Measurements from ENCODE around the gene AFAP1L2.
A peak's percentile ranks its signal among the peaks of the same experiment; 100 is the strongest.

Gene AFAP1L2

DNA sequence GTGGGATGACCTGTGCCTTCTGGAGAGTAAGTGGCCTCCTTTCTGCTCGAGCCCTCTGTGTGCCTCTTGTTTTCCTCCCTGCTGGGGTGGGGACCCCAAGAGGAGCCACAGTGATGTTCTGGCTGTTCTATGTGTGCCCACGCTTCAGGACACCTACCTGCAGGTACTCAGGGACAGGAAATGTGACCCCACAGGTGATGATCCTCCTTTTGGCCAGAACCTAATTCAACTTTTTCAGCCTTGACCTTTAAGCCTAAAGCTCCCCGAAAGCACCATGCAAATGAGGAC is 95.0 kb downstream of the AFAP1L2 start:
- TF ChIP-seq FOXM1 (IDR thresholded peaks at IDR 0.05; ENCODE audit: borderline replicate concordance, low read depth): no peak
- no peak for TF ChIP-seq TEAD4 (IDR thresholded peaks at IDR 0.05)
- no peak for TF ChIP-seq EGR1 (IDR thresholded peaks at IDR 0.05)
- no peak for TF ChIP-seq EP300 (IDR thresholded peaks at IDR 0.05; ENCODE audit: borderline replicate concordance)
- TF ChIP-seq TAF1 (IDR thresholded peaks at IDR 0.05; ENCODE audit: low read depth): no peak

GRCh38 chr10:114308531-114309363 is 95.6 kb downstream of the AFAP1L2 start:
- TF ChIP-seq CEBPB (IDR thresholded peaks at IDR 0.05) (no peak), REST (IDR thresholded peaks at IDR 0.05; ENCODE audit: low read depth) (no peak), RAD21 (IDR thresholded peaks at IDR 0.05; ENCODE audit: low read depth) (no peak), NFIC (IDR thresholded peaks at IDR 0.05) (peak; percentile 66; the same call in 1 of the 2 replicates), MAX (IDR thresholded peaks at IDR 0.05) (0 out of 2 replicates have a peak, but pooled peaks have one; percentile 35), ZBTB7A (IDR thresholded peaks at IDR 0.05; ENCODE audit: low read depth) (no peak), YY1 (IDR thresholded peaks at IDR 0.05; ENCODE audit: low read depth) (no peak), CREB1 (IDR thresholded peaks at IDR 0.05; ENCODE audit: low read depth) (no peak), TAF1 (IDR thresholded peaks at IDR 0.05; ENCODE audit: low read depth) (0 out of 2 replicates have a peak, but pooled peaks have one; percentile 28), TEAD4 (IDR thresholded peaks at IDR 0.05) (no peak), FOXM1 (IDR thresholded peaks at IDR 0.05; ENCODE audit: borderline replicate concordance, low read depth) (no peak), EP300 (IDR thresholded peaks at IDR 0.05; ENCODE audit: borderline replicate concordance) (no peak; the same call in 1 of the 2 replicates), TCF12 (IDR thresholded peaks at IDR 0.05; ENCODE audit: low read depth) (no peak), EGR1 (IDR thresholded peaks at IDR 0.05) (no peak)
- TF ChIP-seq, protein P1, sequence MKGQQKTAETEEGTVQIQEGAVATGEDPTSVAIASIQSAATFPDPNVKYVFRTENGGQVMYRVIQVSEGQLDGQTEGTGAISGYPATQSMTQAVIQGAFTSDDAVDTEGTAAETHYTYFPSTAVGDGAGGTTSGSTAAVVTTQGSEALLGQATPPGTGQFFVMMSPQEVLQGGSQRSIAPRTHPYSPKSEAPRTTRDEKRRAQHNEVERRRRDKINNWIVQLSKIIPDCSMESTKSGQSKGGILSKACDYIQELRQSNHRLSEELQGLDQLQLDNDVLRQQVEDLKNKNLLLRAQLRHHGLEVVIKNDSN (IDR thresholded peaks at IDR 0.05): 0 out of 2 replicates have a peak, but pooled peaks have one; percentile 5

DNA sequence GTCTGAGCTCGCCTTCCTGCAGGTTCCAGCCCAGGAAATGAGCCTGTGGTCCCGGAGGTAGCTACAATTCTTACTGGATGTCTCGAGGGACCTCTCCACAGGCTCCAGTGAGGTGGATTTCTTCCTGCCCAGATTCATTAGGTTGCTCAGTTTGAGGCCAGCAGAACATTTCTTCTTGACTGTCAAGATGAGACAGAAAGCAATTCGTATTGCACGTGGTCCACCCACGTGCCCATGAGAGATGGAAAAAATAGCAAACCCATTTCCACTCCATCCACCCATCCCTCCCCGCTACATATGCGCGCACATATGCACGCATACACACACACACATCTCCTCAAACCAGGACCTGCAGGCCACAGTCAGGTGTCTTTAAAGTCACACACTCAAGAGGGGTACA is 96.6 kb downstream of the AFAP1L2 start:
- TF ChIP-seq REST (IDR thresholded peaks at IDR 0.05; ENCODE audit: low read depth) (no peak), EP300 (IDR thresholded peaks at IDR 0.05; ENCODE audit: borderline replicate concordance) (no peak), MAX (IDR thresholded peaks at IDR 0.05) (peak; percentile 53; the same call in 1 of the 2 replicates)

DNA sequence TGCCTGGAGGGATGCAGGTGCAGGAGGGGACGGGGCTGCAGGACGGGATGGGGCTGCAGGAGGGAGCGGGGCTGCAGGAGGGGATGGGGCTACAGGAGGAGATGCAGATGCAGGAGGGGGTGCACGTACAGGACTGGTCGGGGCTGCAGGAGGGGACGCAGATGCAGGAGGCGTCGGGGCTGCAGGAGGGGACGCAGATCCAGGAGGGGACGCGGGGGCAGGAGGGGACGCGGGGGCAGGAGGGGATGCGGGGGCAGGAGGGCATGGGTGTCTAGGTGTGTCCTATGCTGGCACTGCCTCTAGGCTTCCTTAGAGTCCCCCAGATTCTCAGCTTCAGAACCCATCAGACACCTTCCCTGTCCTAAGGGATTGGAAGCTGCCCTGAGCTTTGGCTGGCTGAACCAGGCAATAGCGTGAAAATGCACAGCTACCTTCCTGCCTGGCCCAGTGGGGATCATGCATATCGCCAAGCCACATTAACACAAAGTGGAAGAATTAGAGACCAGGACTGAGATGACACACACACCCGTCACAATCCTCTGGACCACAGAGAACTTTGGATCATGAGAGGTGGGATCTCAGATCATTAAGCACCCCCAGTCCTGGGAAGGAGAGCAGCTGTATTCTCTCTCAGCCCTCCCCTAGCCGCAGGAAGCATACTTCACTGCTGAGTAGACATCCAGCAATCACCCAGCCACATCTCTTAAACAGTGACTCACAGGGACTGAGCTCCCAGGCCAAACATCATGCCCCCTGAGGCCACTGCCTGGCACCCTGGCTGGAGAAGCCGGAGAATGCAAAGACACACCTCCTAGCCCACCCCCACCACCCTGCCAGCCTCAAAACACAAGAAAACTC is 98.0 kb downstream of the AFAP1L2 start:
- TF ChIP-seq RAD21 (IDR thresholded peaks at IDR 0.05; ENCODE audit: low read depth) (peak; percentile 17; the same call in 1 of the 2 replicates), NFIC (IDR thresholded peaks at IDR 0.05) (peak; percentile 91), MAX (IDR thresholded peaks at IDR 0.05) (no peak), TAF1 (IDR thresholded peaks at IDR 0.05; ENCODE audit: low read depth) (no peak), CEBPB (IDR thresholded peaks at IDR 0.05) (0 out of 2 replicates have a peak, but pooled peaks have one; percentile 3), FOXM1 (IDR thresholded peaks at IDR 0.05; ENCODE audit: borderline replicate concordance, low read depth) (peak; percentile 96), YY1 (IDR thresholded peaks at IDR 0.05; ENCODE audit: low read depth) (no peak), ZBTB7A (IDR thresholded peaks at IDR 0.05; ENCODE audit: low read depth) (0 out of 2 replicates have a peak, but pooled peaks have one; percentile 63), EGR1 (IDR thresholded peaks at IDR 0.05) (no peak), CREB1 (IDR thresholded peaks at IDR 0.05; ENCODE audit: low read depth) (no peak), REST (IDR thresholded peaks at IDR 0.05; ENCODE audit: low read depth) (no peak), TCF12 (IDR thresholded peaks at IDR 0.05; ENCODE audit: low read depth) (peak; percentile 99), TEAD4 (IDR thresholded peaks at IDR 0.05) (peak; percentile 91), EP300 (IDR thresholded peaks at IDR 0.05; ENCODE audit: borderline replicate concordance) (peak; percentile 98)
- TF ChIP-seq, protein P1 (IDR thresholded peaks at IDR 0.05): no peak
